ENCODE data around the gene RYR1.

DNA sequence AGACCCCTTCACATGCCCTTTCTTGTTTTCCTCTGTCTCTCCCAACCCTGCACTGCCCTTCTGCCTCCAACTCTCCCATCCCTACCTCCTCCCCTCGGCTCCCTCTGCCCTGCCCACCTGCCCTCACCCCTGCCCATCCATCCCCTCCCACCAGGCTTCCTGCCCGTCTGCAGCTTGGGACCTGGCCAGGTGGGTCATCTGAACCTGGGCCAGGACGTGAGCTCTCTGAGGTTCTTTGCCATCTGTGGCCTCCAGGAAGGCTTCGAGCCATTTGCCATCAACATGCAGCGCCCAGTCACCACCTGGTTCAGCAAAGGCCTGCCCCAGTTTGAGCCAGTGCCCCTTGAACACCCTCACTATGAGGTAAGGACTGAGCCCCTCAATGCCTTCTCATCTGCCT is 35.7 kb downstream of the RYR1 start:
- TF ChIP-seq CTCF (IDR thresholded peaks at IDR 0.05) = no peak
- no peak for TF ChIP-seq EP300 (IDR thresholded peaks at IDR 0.05)
- TF ChIP-seq POLR2A (IDR thresholded peaks at IDR 0.05) = no peak
- no peak for TF ChIP-seq POLR2AphosphoS5 (IDR thresholded peaks at IDR 0.05)
